HepG2 (cell line): Measurements from ENCODE around the gene SDE2. TPM values are rescaled to one million over a fixed set of nuclear protein-coding genes. Genes with fewer than 3 reads are reported as not detected.

ENCODE experiments used
- ATAC-seq: fragments of 200-7000 bp; cut with Tn5 transposase; 3 replicates; pipeline ENCODE4 v1.9.1; 2020; ENCODE audit warnings: mild to moderate bottlenecking, moderate library complexity
- BruUV-seq: library from RNA; stranded (reverse); fragments of 400-500 nt; replicated peaks from 2 replicates; lab custom pipeline; 2021; lab: Mats Ljungman, UMichigan
- CTCF ChIA-PET: fragments of 300-600 bp; formaldehyde crosslinking; extraction: SDS; loops from one replicate; lab custom pipeline; 2021; ENCODE audit warnings: low total read pairs, inconsistent platforms, low intra/inter-chr PET ratio; lab: Yijun Ruan, JAX
- POLR2A ChIA-PET: fragments of 350-600 bp; sonication (Branson Sonifier 250); formaldehyde crosslinking; loops from one replicate; lab custom pipeline; 2020; ENCODE audit warnings: antibody characterized with exemption, inconsistent platforms; lab: Yijun Ruan, JAX
- DNase-seq: peaks from one replicate; pipeline ENCODE4 v3.0.0-alpha.2; 2015; ENCODE audit warnings: low spot score
- FAIRE-seq: peaks from 3 replicates; lab custom pipeline; 2011; peaks lifted over from hg19 to GRCh38; lab: Jason Lieb, UNC
- H2AFZ ChIP-seq: one replicate; pipeline ENCODE4 v1.6.1; 2011; ENCODE audit warnings: low read length, inconsistent platforms
- H3K27ac ChIP-seq: fragments of 300-600 bp; 3 replicates; pipeline ENCODE4 v1.8.0; 2011; ENCODE audit warnings: mixed run types, mild to moderate bottlenecking, mixed read lengths, low read length, inconsistent platforms; ENCODE audit not compliant: insufficient read depth; ENCODE audit errors: extremely low read length
- H3K27me3 ChIP-seq, 2 experiments: fragments of 200-600 bp in 1 of 2; 2 replicates in 1 of 2; 3 replicates in 1 of 2; pipeline versions ENCODE4 v1.6.0 to v1.8.0; 2011; ENCODE audit warnings: low read length in 2 of 2, mild to moderate bottlenecking in 2 of 2, moderate library complexity in 2 of 2, inconsistent platforms in 1 of 2; ENCODE audit not compliant: insufficient read depth in 2 of 2, control insufficient read depth in 1 of 2
- H3K36me3 ChIP-seq, 2 experiments: fragments of 200-600 bp in 1 of 2; replicated peaks in 1 of 2; 2 replicates in 1 of 2; 3 replicates in 1 of 2; pipeline versions ENCODE4 v1.5.1 to v1.8.0; 2011; ENCODE audit warnings: low read length in 2 of 2, inconsistent platforms in 1 of 2; ENCODE audit not compliant: insufficient read depth in 2 of 2, control insufficient read depth in 1 of 2
- H3K4me1 ChIP-seq: 2 replicates; pipeline ENCODE4 v1.5.1; 2012; ENCODE audit warnings: low read length, inconsistent platforms; ENCODE audit not compliant: insufficient read depth
- H3K4me2 ChIP-seq: 2 replicates; pipeline ENCODE4 v1.6.0; 2011; ENCODE audit warnings: low read depth, low read length, inconsistent platforms
- H3K4me3 ChIP-seq, 3 experiments: fragments of 200-600 bp in 1 of 3; sonication (generic), shearing (Covaris generic) in 1 of 3; replicated peaks in 1 of 3; 2 replicates each; pipeline ENCODE4 v1.5.1; 2011 to 2016; ENCODE audit warnings: low read length in 3 of 3, inconsistent platforms in 2 of 3, low read depth in 2 of 3, mild to moderate bottlenecking in 2 of 3, control low read depth in 1 of 3, mixed read lengths in 1 of 3; ENCODE audit not compliant: insufficient read depth in 1 of 3
- H3K79me2 ChIP-seq: one replicate; pipeline ENCODE4 v1.6.1; 2011; ENCODE audit warnings: low read length, inconsistent platforms; ENCODE audit not compliant: insufficient read depth
- H3K9ac ChIP-seq: 2 replicates; pipeline ENCODE4 v1.6.0; 2011; ENCODE audit warnings: mild to moderate bottlenecking, low read depth, low read length, inconsistent platforms; ENCODE audit not compliant: insufficient read depth
- H3K9me3 ChIP-seq: 2 replicates; pipeline ENCODE4 v1.5.1; 2012; ENCODE audit warnings: mild to moderate bottlenecking, low read length
- H4K20me1 ChIP-seq: 2 replicates; pipeline ENCODE4 v1.6.0; 2011; ENCODE audit warnings: inconsistent platforms, mild to moderate bottlenecking, low read length, moderate library complexity; ENCODE audit not compliant: insufficient read depth
- AKAP8 ChIP-seq: sonication (generic); formaldehyde crosslinking; IDR thresholded peaks from 2 replicates; pipeline ENCODE4 v1.5.1; 2020; ENCODE audit warnings: mild to moderate bottlenecking, missing genetic modification reagents
- BORCS8-MEF2B ChIP-seq: sonication (generic); formaldehyde crosslinking; IDR thresholded peaks from 2 replicates; pipeline ENCODE4 v1.8.0; 2022; ENCODE audit warnings: mild to moderate bottlenecking, missing genetic modification reagents
- POLR2G ChIP-seq: fragments of 200-400 bp; formaldehyde crosslinking; IDR thresholded peaks from 2 replicates; pipeline ENCODE4 v1.6.1; 2018; ENCODE audit warnings: mild to moderate bottlenecking, low read depth, low read length, moderate library complexity
- SRSF1 ChIP-seq: fragments of 200-400 bp; formaldehyde crosslinking; optimal IDR thresholded peaks from 2 replicates; pipeline ENCODE3; 2017; ENCODE audit warnings: mild to moderate bottlenecking, low read depth, low read length, moderate library complexity
- TAF1 ChIP-seq: sonication (generic); formaldehyde crosslinking; IDR thresholded peaks from 2 replicates; pipeline ENCODE4 v1.4.0; 2020; ENCODE audit warnings: missing genetic modification reagents
- TERF1 ChIP-seq: sonication (generic); formaldehyde crosslinking; IDR thresholded peaks from 2 replicates; pipeline ENCODE4 v1.8.0; 2022; ENCODE audit warnings: mild to moderate bottlenecking, missing genetic modification reagents, moderate library complexity
- ZNF280D ChIP-seq: sonication (generic); formaldehyde crosslinking; IDR thresholded peaks from 2 replicates; pipeline ENCODE4 v1.5.1; 2020; ENCODE audit warnings: mild to moderate bottlenecking, missing genetic modification reagents
- ZNF317 ChIP-seq: sonication (generic); formaldehyde crosslinking; IDR thresholded peaks from 2 replicates; pipeline ENCODE4 v1.5.0; 2020; ENCODE audit warnings: mild to moderate bottlenecking, missing genetic modification reagents
- ZNF331 ChIP-seq: sonication (generic); formaldehyde crosslinking; IDR thresholded peaks from 2 replicates; pipeline ENCODE4 v1.4.0; 2020; ENCODE audit warnings: missing genetic modification reagents
- ZNF558 ChIP-seq: sonication (generic); formaldehyde crosslinking; IDR thresholded peaks from 2 replicates; pipeline ENCODE4 v1.9.0; 2022; ENCODE audit warnings: mild to moderate bottlenecking, missing genetic modification reagents, borderline replicate concordance
- ZSCAN20 ChIP-seq: sonication (generic); formaldehyde crosslinking; IDR thresholded peaks from 2 replicates; pipeline ENCODE4 v1.4.0; 2020; ENCODE audit warnings: missing genetic modification reagents, mild to moderate bottlenecking, borderline replicate concordance
- WGBS: methylation state at CpG from one replicate; pipeline ENCODE4 v1.1.6; 2017; ENCODE audit warnings: low lambda C conversion rate; 5-methylcytosine and 5-hydroxymethylcytosine counted together
- in situ Hi-C: cut with HindIII; loops from 2 replicates; pipeline ENCODE4 v1.10.0; 2017; ENCODE audit warnings: low pct_unique_long_range_greater_than_20kb; ENCODE audit not compliant: extremely low pct_ligation_motif_present
- intact Hi-C: fragments of 100-400 bp; cut with micrococcal nuclease; formaldehyde crosslinking; loops from one replicate; pipeline ENCODE4 v1.10.0; 2022; ENCODE audit not compliant: unreplicated experiment
- polyA plus RNA-seq, 8 experiments: library from polyadenylated mRNA; depleted of rRNA in 3 of 8; stranded (reverse) in 7 of 8; unstranded in 1 of 8; fragments of >200 nt; fragmentation: Illumina TruSeq in 4 of 8; extraction: Trizol in 4 of 8; gene quantifications; 2 replicates each; pipeline versions ENCODE4 v1.2.1 to v1.2.3, GENCODE V29; 2011 to 2016; ENCODE audit warnings: low read depth in 4 of 8, missing spikeins in 1 of 8, mixed read lengths in 1 of 8; ENCODE audit not compliant: insufficient read depth in 1 of 8
- total RNA-seq, 5 experiments: library from RNA; depleted of rRNA; stranded (reverse); fragments of >200 nt; fragmentation: Illumina TruSeq; extraction: Trizol; gene quantifications; 2 replicates each; pipeline ENCODE4 v1.2.3, GENCODE V29; 2016; ENCODE audit warnings: low read depth in 1 of 5
- TF ChIP-seq, protein P1 (sequence below): IDR thresholded peaks from 2 replicates; pipeline ENCODE4 v1.6.1; 2016; ENCODE audit warnings: missing compliant biosample characterization, missing genetic modification reagents, borderline replicate concordance

Gene SDE2
- total and polyA plus RNA-seq, 2 of the 13 experiments (the other 11 are each of a cell fraction or from before 2014, with no cell fraction given): 10.8 to 19.6 TPM

GRCh38 chr1:225981714-225982113 is 17.4 kb downstream of the SDE2 start:
- BruUV-seq: no TSS peak
- H2AFZ ChIP-seq: no peak overlapping the region
- no peak overlapping the region for H3K27ac ChIP-seq
- 100% methylated on average over 3 of the region's 3 CpGs for WGBS
- in situ Hi-C loops: no loop called here
- DNase-seq (no peak), ATAC-seq (no peak), FAIRE-seq (no peak)
- peaks cover 14 to 49% of the 10 kb centered on the region in 2 experiments for H3K36me3 ChIP-seq
- H3K9me3 ChIP-seq: no peaks in the 10 kb centered on the region
- no peaks in the 10 kb centered on the region for H3K79me2 ChIP-seq
- no peak overlapping the region for H3K4me3 ChIP-seq
- H3K27me3 ChIP-seq: no peaks in the 10 kb centered on the region
- no peaks in the 10 kb centered on the region for H4K20me1 ChIP-seq
- no peaks in the 10 kb centered on the region for H3K4me1 ChIP-seq
- no peak overlapping the region for H3K4me2 ChIP-seq
- POLR2A ChIA-PET: interaction anchor here (0.7 kb wide), 1 partner anchor 527 kb away, joined by 3 read pairs; no protein-coding TSS in a partner anchor
- intact Hi-C loops: no loop called here
- TF ChIP-seq POLR2G (no peak), ZNF317 (CRISPR knock-in tag) (peak; percentile 99)
- CTCF ChIA-PET: no interaction called here
- H3K9ac ChIP-seq: no peak overlapping the region

- no peaks in the 10 kb centered on the region for H3K79me2 ChIP-seq
- FAIRE-seq (no peak), DNase-seq (no peak), ATAC-seq (no peak)
- POLR2A ChIA-PET: no interaction called here
- no peaks in the 10 kb centered on the region for H3K9me3 ChIP-seq
- H2AFZ ChIP-seq: no peak overlapping the region
- no peak overlapping the region for H3K27ac ChIP-seq
- in situ Hi-C loops (no loop called here), intact Hi-C loops (no loop called here)
- H3K27me3 ChIP-seq: no peaks in the 10 kb centered on the region
- no peak overlapping the region for H3K9ac ChIP-seq
- H3K36me3 ChIP-seq: peaks cover 12 to 34% of the 10 kb centered on the region in 2 experiments; a peak in 4 of 5 replicates
- BruUV-seq: no TSS peak
- no peak overlapping the region for H3K4me2 ChIP-seq
- H4K20me1 ChIP-seq: no peaks in the 10 kb centered on the region
- 96% methylated on average over 5 of the region's 5 CpGs for WGBS
- CTCF ChIA-PET: no interaction called here
- no peak overlapping the region for H3K4me3 ChIP-seq
- H3K4me1 ChIP-seq: no peaks in the 10 kb centered on the region
- TF ChIP-seq TAF1 (CRISPR knock-in tag): no peak
- no peak for TF ChIP-seq AKAP8 (CRISPR knock-in tag)
- TF ChIP-seq SRSF1: no peak
- TF ChIP-seq, protein P1, sequence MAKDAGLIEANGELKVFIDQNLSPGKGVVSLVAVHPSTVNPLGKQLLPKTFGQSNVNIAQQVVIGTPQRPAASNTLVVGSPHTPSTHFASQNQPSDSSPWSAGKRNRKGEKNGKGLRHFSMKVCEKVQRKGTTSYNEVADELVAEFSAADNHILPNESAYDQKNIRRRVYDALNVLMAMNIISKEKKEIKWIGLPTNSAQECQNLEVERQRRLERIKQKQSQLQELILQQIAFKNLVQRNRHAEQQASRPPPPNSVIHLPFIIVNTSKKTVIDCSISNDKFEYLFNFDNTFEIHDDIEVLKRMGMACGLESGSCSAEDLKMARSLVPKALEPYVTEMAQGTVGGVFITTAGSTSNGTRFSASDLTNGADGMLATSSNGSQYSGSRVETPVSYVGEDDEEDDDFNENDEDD (CRISPR knock-in tag): no peak
- TF ChIP-seq BORCS8-MEF2B (CRISPR knock-in tag): no peak
- no peak for TF ChIP-seq ZNF280D (CRISPR knock-in tag)
- no peak for TF ChIP-seq TERF1 (CRISPR knock-in tag)
- no peak for TF ChIP-seq ZSCAN20 (CRISPR knock-in tag)
- TF ChIP-seq ZNF558 (CRISPR knock-in tag): no peak
- no peak for TF ChIP-seq ZNF331 (CRISPR knock-in tag)
Observed at GRCh38 chr1:225980005-225980836, 18.9 kb downstream of the SDE2 start.
